Kidney epithelial cell (primary cell): ENCODE measurements around the gene SPHK1. TPM values are rescaled to one million over a fixed set of nuclear protein-coding genes. Genes with fewer than 3 reads are reported as not detected.

Experiments
- DNase-seq: peaks from one replicate; pipeline ENCODE4 v3.0.0-alpha.2; 2010; ENCODE audit warnings: low read depth
- H3K27me3 ChIP-seq: 2 replicates; pipeline ENCODE4 v1.6.0; 2011; ENCODE audit warnings: low read length; ENCODE audit not compliant: control insufficient read depth, insufficient read depth
- H3K36me3 ChIP-seq: 2 replicates; pipeline ENCODE4 v1.5.1; 2011; ENCODE audit warnings: low read length; ENCODE audit not compliant: control insufficient read depth, insufficient read depth
- H3K4me3 ChIP-seq: 2 replicates; pipeline ENCODE4 v1.5.1; 2011; ENCODE audit warnings: low read depth, mild to moderate bottlenecking, control low read depth, low read length
- CTCF ChIP-seq: IDR thresholded peaks from 2 replicates; pipeline ENCODE4 v1.5.1; 2011; ENCODE audit warnings: mild to moderate bottlenecking, moderate library complexity, low read length, control low read depth, inconsistent platforms; ENCODE audit not compliant: insufficient read depth, poor library complexity, severe bottlenecking
- total RNA-seq: library from RNA; depleted of rRNA; stranded (reverse); fragments of >200 nt; gene quantifications from 2 replicates; pipeline ENCODE4 v1.2.3, GENCODE V29; 2015

Gene SPHK1
- total RNA-seq, 1 donor from 2014 or later = 165 TPM

- Histone ChIP-seq H3K36me3 (no peaks in the 10 kb centered on the region), H3K27me3 (no peaks in the 10 kb centered on the region), H3K4me3 (no peak overlapping the region)
- TF ChIP-seq CTCF = no peak
- peak; percentile 91 for DNase-seq
Measured at GRCh38 chr17:76371656-76372628, 12.5 kb upstream of the SPHK1 start.

- no peak for TF ChIP-seq CTCF
Measured at GRCh38 chr17:76376318-76377133, 7.9 kb upstream of the SPHK1 start.

GRCh38 chr17:76378548-76379274, 5.7 kb upstream of the SPHK1 start:
- TF ChIP-seq CTCF = no peak
- no peak for DNase-seq
- Histone ChIP-seq H3K27me3 (no peaks in the 10 kb centered on the region), H3K36me3 (no peaks in the 10 kb centered on the region), H3K4me3 (no peak overlapping the region)

More at GRCh38 chr17:76376318-76377133, 7.9 kb upstream of the SPHK1 start:
- no peak for DNase-seq
- no peak overlapping the region for H3K4me3 ChIP-seq
- no peaks in the 10 kb centered on the region for H3K27me3 ChIP-seq
- no peaks in the 10 kb centered on the region for H3K36me3 ChIP-seq

GRCh38 chr17:76379275-76379641, 5.2 kb upstream of the SPHK1 start:
- H3K36me3 ChIP-seq = no peaks in the 10 kb centered on the region
- no peak for DNase-seq
- H3K27me3 ChIP-seq = no peaks in the 10 kb centered on the region
- no peak for TF ChIP-seq CTCF
- H3K4me3 ChIP-seq = no peak overlapping the region

GRCh38 chr17:76379646-76380376, 4.6 kb upstream of the SPHK1 start:
- no peak for TF ChIP-seq CTCF
- no peak overlapping the region for H3K4me3 ChIP-seq
- H3K27me3 ChIP-seq = no peaks in the 10 kb centered on the region
- no peak for DNase-seq
- no peaks in the 10 kb centered on the region for H3K36me3 ChIP-seq
